HepG2 (cell line): ENCODE results near the gene RPL39. TPM values are rescaled to one million over a fixed set of nuclear protein-coding genes. Genes with fewer than 3 reads are reported as not detected.

Experiments
- AHR ChIP-seq: IDR thresholded peaks from 2 replicates; pipeline ENCODE4 v1.6.1; 2018; ENCODE audit warnings: missing genetic modification reagents, missing compliant biosample characterization
- ETV5 ChIP-seq: IDR thresholded peaks from 2 replicates; pipeline ENCODE4 v1.6.1; 2018; ENCODE audit warnings: missing biosample characterization, missing genetic modification reagents, inconsistent platforms, borderline replicate concordance
- FOSL2 ChIP-seq: sonication (generic); formaldehyde crosslinking; IDR thresholded peaks from 2 replicates; pipeline ENCODE4 v1.4.0; 2020; ENCODE audit warnings: missing genetic modification reagents
- GATA4 ChIP-seq: sonication (generic); IDR thresholded peaks from 2 replicates; pipeline ENCODE4 v1.6.1; 2016; ENCODE audit warnings: antibody characterized with exemption, low read depth, borderline replicate concordance
- NR2F1 ChIP-seq, 2 experiments: fragments of 450-650 bp in 1 of 2; formaldehyde crosslinking in 1 of 2; IDR thresholded peaks; 2 replicates each; pipeline versions ENCODE4 v1.5.0 to v1.6.1; 2016 to 2020; ENCODE audit warnings: mild to moderate bottlenecking in 1 of 2, missing compliant biosample characterization in 1 of 2, missing genetic modification reagents in 1 of 2, moderate library complexity in 1 of 2
- REL ChIP-seq: sonication (generic); formaldehyde crosslinking; conservative IDR thresholded peaks from 2 replicates; pipeline ENCODE4 v1.8.0; 2022; ENCODE audit warnings: mild to moderate bottlenecking, missing genetic modification reagents, moderate library complexity
- SKI ChIP-seq: fragments of 450-650 bp; IDR thresholded peaks from one replicate; pipeline ENCODE4 v1.6.1; 2018; ENCODE audit warnings: mild to moderate bottlenecking; ENCODE audit not compliant: partially characterized antibody
- SP2 ChIP-seq: sonication (generic); formaldehyde crosslinking; IDR thresholded peaks from 2 replicates; pipeline ENCODE4 v1.5.1; 2020; ENCODE audit warnings: mild to moderate bottlenecking, missing genetic modification reagents
- ZC3H4 ChIP-seq: sonication (generic); formaldehyde crosslinking; IDR thresholded peaks from 2 replicates; pipeline ENCODE4 v1.4.0; 2020; ENCODE audit warnings: missing genetic modification reagents, borderline replicate concordance
- ZNF20 ChIP-seq: sonication (generic); formaldehyde crosslinking; IDR thresholded peaks from 2 replicates; pipeline ENCODE4 v1.4.0; 2020; ENCODE audit warnings: mild to moderate bottlenecking, moderate library complexity, missing genetic modification reagents
- ZNF772 ChIP-seq: sonication (generic); formaldehyde crosslinking; IDR thresholded peaks from 2 replicates; pipeline ENCODE4 v1.5.0; 2020; ENCODE audit warnings: mild to moderate bottlenecking, missing genetic modification reagents
- ZNF775 ChIP-seq: sonication (generic); formaldehyde crosslinking; IDR thresholded peaks from 2 replicates; pipeline ENCODE4 v1.4.0; 2020; ENCODE audit warnings: missing genetic modification reagents, mild to moderate bottlenecking, moderate library complexity, borderline replicate concordance
- ZNF83 ChIP-seq: sonication (generic); formaldehyde crosslinking; IDR thresholded peaks from 2 replicates; pipeline ENCODE4 v1.4.0; 2020; ENCODE audit warnings: missing genetic modification reagents, mild to moderate bottlenecking, borderline replicate concordance
- polyA plus RNA-seq, 8 experiments: library from polyadenylated mRNA; depleted of rRNA in 3 of 8; stranded (reverse) in 7 of 8; unstranded in 1 of 8; fragments of >200 nt; fragmentation: Illumina TruSeq in 4 of 8; extraction: Trizol in 4 of 8; gene quantifications; 2 replicates each; pipeline versions ENCODE4 v1.2.1 to v1.2.3, GENCODE V29; 2011 to 2016; ENCODE audit warnings: low read depth in 4 of 8, missing spikeins in 1 of 8, mixed read lengths in 1 of 8; ENCODE audit not compliant: insufficient read depth in 1 of 8
- total RNA-seq, 5 experiments: library from RNA; depleted of rRNA; stranded (reverse); fragments of >200 nt; fragmentation: Illumina TruSeq; extraction: Trizol; gene quantifications; 2 replicates each; pipeline ENCODE4 v1.2.3, GENCODE V29; 2016; ENCODE audit warnings: low read depth in 1 of 5
- TF ChIP-seq, protein P1 (sequence below): sonication (generic); formaldehyde crosslinking; IDR thresholded peaks from 2 replicates; pipeline ENCODE4 v1.4.0; 2020; ENCODE audit warnings: missing genetic modification reagents
- TF ChIP-seq, protein P2 (sequence below): IDR thresholded peaks from 2 replicates; pipeline ENCODE4 v1.6.1; 2016; ENCODE audit warnings: missing compliant biosample characterization, missing genetic modification reagents, borderline replicate concordance
- TF ChIP-seq, protein P3 (sequence below): sonication (generic); formaldehyde crosslinking; IDR thresholded peaks from 2 replicates; pipeline ENCODE4 v1.5.1; 2020; ENCODE audit warnings: mild to moderate bottlenecking, missing genetic modification reagents, borderline replicate concordance
- TF ChIP-seq, protein P4 (sequence below): sonication (generic); formaldehyde crosslinking; conservative IDR thresholded peaks from 2 replicates; pipeline ENCODE4 v1.4.0; 2020; ENCODE audit warnings: missing genetic modification reagents

The RPL39 gene
- total and polyA plus RNA-seq, 2 of the 13 experiments (the other 11 are each of a cell fraction or from before 2014, with no cell fraction given) = 2,312 to 3,547 TPM

DNA sequence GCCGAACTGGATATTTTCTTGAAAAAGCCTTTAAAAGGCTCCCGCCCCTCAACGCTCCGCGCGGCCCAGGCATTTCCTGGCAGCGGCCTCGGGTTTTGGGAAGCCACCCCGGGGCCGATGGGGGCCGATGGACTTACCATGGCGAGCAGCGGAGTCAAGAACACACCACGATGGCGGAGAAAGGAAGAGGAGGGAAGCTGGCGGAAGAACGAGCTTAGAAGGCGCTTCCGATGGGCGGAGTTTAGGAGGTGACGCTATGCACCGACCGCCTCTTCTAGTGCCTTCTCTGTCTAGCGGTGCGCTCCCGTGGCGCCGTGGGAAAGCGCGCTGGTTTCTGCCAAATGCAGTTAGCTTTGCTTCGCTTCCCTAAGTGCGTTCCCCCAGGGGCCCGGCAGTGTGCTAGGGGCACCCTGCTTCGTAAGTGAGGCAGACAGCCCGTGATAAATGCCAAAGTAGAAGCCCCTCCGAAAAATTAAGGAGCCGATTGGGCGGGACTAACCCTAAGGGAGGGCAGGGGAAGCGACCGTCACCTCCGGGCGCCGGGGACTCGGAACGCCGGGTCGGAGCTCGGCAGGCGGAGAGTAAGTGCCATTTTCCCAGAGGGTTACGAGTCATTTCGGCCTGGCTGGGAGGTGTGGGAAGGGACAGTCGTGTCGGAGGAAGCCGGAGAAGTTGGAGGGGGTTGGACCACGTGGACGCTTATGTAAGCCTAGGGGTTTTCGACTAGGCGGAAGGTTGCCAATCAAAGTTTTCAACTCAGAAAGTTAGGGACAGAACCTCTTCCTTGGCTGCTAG is at the start of gene RPL39 (continued):
- TF ChIP-seq ZNF83 (CRISPR knock-in tag) (no peak), NR2F1 (CRISPR knock-in tag; IDR thresholded peaks at IDR 0.05) (no peak), SKI (no peak), ZNF775 (CRISPR knock-in tag) (no peak), AHR (CRISPR knock-in tag) (no peak), GATA4 (0 out of 2 replicates have a peak, but pooled peaks have one; percentile 40), ZNF20 (CRISPR knock-in tag) (no peak), ETV5 (CRISPR knock-in tag) (peak; percentile 47; the same call in 1 of the 2 replicates), REL (CRISPR knock-in tag) (no peak), ZNF772 (CRISPR knock-in tag) (no peak), ZC3H4 (no peak), FOSL2 (peak; percentile 2; the same call in 1 of the 2 replicates), SP2 (no peak)
- TF ChIP-seq, protein P1, sequence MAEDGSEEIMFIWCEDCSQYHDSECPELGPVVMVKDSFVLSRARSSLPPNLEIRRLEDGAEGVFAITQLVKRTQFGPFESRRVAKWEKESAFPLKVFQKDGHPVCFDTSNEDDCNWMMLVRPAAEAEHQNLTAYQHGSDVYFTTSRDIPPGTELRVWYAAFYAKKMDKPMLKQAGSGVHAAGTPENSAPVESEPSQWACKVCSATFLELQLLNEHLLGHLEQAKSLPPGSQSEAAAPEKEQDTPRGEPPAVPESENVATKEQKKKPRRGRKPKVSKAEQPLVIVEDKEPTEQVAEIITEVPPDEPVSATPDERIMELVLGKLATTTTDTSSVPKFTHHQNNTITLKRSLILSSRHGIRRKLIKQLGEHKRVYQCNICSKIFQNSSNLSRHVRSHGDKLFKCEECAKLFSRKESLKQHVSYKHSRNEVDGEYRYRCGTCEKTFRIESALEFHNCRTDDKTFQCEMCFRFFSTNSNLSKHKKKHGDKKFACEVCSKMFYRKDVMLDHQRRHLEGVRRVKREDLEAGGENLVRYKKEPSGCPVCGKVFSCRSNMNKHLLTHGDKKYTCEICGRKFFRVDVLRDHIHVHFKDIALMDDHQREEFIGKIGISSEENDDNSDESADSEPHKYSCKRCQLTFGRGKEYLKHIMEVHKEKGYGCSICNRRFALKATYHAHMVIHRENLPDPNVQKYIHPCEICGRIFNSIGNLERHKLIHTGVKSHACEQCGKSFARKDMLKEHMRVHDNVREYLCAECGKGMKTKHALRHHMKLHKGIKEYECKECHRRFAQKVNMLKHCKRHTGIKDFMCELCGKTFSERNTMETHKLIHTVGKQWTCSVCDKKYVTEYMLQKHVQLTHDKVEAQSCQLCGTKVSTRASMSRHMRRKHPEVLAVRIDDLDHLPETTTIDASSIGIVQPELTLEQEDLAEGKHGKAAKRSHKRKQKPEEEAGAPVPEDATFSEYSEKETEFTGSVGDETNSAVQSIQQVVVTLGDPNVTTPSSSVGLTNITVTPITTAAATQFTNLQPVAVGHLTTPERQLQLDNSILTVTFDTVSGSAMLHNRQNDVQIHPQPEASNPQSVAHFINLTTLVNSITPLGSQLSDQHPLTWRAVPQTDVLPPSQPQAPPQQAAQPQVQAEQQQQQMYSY (CRISPR knock-in tag) = no peak; the same call in 1 of the 2 replicates
- TF ChIP-seq, protein P2, sequence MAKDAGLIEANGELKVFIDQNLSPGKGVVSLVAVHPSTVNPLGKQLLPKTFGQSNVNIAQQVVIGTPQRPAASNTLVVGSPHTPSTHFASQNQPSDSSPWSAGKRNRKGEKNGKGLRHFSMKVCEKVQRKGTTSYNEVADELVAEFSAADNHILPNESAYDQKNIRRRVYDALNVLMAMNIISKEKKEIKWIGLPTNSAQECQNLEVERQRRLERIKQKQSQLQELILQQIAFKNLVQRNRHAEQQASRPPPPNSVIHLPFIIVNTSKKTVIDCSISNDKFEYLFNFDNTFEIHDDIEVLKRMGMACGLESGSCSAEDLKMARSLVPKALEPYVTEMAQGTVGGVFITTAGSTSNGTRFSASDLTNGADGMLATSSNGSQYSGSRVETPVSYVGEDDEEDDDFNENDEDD (CRISPR knock-in tag) = peak; percentile 16; the same call in 1 of the 2 replicates
- TF ChIP-seq, protein P3, sequence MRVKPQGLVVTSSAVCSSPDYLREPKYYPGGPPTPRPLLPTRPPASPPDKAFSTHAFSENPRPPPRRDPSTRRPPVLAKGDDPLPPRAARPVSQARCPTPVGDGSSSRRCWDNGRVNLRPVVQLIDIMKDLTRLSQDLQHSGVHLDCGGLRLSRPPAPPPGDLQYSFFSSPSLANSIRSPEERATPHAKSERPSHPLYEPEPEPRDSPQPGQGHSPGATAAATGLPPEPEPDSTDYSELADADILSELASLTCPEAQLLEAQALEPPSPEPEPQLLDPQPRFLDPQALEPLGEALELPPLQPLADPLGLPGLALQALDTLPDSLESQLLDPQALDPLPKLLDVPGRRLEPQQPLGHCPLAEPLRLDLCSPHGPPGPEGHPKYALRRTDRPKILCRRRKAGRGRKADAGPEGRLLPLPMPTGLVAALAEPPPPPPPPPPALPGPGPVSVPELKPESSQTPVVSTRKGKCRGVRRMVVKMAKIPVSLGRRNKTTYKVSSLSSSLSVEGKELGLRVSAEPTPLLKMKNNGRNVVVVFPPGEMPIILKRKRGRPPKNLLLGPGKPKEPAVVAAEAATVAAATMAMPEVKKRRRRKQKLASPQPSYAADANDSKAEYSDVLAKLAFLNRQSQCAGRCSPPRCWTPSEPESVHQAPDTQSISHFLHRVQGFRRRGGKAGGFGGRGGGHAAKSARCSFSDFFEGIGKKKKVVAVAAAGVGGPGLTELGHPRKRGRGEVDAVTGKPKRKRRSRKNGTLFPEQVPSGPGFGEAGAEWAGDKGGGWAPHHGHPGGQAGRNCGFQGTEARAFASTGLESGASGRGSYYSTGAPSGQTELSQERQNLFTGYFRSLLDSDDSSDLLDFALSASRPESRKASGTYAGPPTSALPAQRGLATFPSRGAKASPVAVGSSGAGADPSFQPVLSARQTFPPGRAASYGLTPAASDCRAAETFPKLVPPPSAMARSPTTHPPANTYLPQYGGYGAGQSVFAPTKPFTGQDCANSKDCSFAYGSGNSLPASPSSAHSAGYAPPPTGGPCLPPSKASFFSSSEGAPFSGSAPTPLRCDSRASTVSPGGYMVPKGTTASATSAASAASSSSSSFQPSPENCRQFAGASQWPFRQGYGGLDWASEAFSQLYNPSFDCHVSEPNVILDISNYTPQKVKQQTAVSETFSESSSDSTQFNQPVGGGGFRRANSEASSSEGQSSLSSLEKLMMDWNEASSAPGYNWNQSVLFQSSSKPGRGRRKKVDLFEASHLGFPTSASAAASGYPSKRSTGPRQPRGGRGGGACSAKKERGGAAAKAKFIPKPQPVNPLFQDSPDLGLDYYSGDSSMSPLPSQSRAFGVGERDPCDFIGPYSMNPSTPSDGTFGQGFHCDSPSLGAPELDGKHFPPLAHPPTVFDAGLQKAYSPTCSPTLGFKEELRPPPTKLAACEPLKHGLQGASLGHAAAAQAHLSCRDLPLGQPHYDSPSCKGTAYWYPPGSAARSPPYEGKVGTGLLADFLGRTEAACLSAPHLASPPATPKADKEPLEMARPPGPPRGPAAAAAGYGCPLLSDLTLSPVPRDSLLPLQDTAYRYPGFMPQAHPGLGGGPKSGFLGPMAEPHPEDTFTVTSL (CRISPR knock-in tag) = no peak
- TF ChIP-seq, protein P4, sequence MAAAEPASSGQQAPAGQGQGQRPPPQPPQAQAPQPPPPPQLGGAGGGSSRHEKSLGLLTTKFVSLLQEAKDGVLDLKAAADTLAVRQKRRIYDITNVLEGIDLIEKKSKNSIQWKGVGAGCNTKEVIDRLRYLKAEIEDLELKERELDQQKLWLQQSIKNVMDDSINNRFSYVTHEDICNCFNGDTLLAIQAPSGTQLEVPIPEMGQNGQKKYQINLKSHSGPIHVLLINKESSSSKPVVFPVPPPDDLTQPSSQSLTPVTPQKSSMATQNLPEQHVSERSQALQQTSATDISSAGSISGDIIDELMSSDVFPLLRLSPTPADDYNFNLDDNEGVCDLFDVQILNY (CRISPR knock-in tag) = no peak
